ENCODE measurements around the gene XPO1.

GRCh38 chr2:61452392-61452791 lies 85.8 kb downstream of the XPO1 start:
- TF ChIP-seq CTCF (IDR thresholded peaks at IDR 0.05) = no peak
- TF ChIP-seq POLR2A (IDR thresholded peaks at IDR 0.05) = no peak
- TF ChIP-seq POLR2AphosphoS5 (IDR thresholded peaks at IDR 0.05; ENCODE audit: insufficient read depth in 1 of 2, low read depth in 1 of 2) = no peak

Data from vagina (tissue), 2 donors.